Thymus (tissue), 11 donors: Measurements from ENCODE around the gene TMEM181. TPM values are rescaled to one million over a fixed set of nuclear protein-coding genes. Genes with fewer than 3 reads are reported as not detected.
"Not testable (repeated sequence)": the region's sequence is repeated elsewhere in the genome, so short reads cannot be mapped to it uniquely, and the experiment has no call there.

Source experiments
- DNase-seq, 9 donors: peaks; one replicate each; pipeline ENCODE4 v3.0.0-alpha.2; 2013; ENCODE audit warnings: low spot score in 9 of 9, low read depth in 6 of 9, missing footprints in 1 of 9
- H3K27ac ChIP-seq, 2 donors: one replicate each; pipeline ENCODE4 v1.5.1; 2013; ENCODE audit warnings: control low read depth in 1 of 2, low read depth in 1 of 2, low read length in 1 of 2, mild to moderate bottlenecking in 1 of 2, moderate library complexity in 1 of 2
- H3K27me3 ChIP-seq, 2 donors: one replicate each; pipeline ENCODE4 v1.5.1; 2013; ENCODE audit warnings: low read length in 1 of 2; ENCODE audit not compliant: control insufficient read depth in 2 of 2, insufficient read depth in 1 of 2
- H3K36me3 ChIP-seq, 2 donors: one replicate each; pipeline ENCODE4 v1.5.1; 2013; ENCODE audit warnings: low read length in 1 of 2, mild to moderate bottlenecking in 1 of 2, moderate library complexity in 1 of 2; ENCODE audit not compliant: control insufficient read depth in 2 of 2, insufficient read depth in 2 of 2
- H3K4me1 ChIP-seq, 2 donors: one replicate each; pipeline ENCODE4 v1.5.1; 2013; ENCODE audit warnings: low read length in 2 of 2; ENCODE audit not compliant: control insufficient read depth in 2 of 2, insufficient read depth in 2 of 2
- H3K4me3 ChIP-seq, 2 donors: one replicate each; pipeline ENCODE4 v1.5.1; 2013; ENCODE audit warnings: low read length in 2 of 2, control low read depth in 1 of 2, mild to moderate bottlenecking in 1 of 2
- H3K9me3 ChIP-seq, 2 donors: one replicate each; pipeline ENCODE4 v1.5.1; 2013; ENCODE audit warnings: low read length in 1 of 2, mild to moderate bottlenecking in 1 of 2; ENCODE audit not compliant: control insufficient read depth in 2 of 2, insufficient read depth in 1 of 2
- WGBS: extraction: QIAGEN DNeasy Blood & Tissue Kit; methylation state at CpG from one replicate; pipeline ENCODE4 v1.1.7; 2013; 5-methylcytosine and 5-hydroxymethylcytosine counted together
- polyA plus RNA-seq: library from polyadenylated mRNA; stranded (reverse); fragments of 200-250 nt; gene quantifications from one replicate; pipeline ENCODE4 v1.2.3, GENCODE V29; 2013
- total RNA-seq: library from RNA; stranded (reverse); fragments of 120-200 nt; gene quantifications from one replicate; pipeline ENCODE4 v1.2.4, GENCODE V29; 2013
- donor health status: healthy.

TMEM181 gene
- total and polyA plus RNA-seq, 2 donors, result 8.6 to 21.0 TPM

GRCh38 chr6:158672726-158673125 lies 112.8 kb downstream of the TMEM181 start:
- no peak overlapping the region for H3K27ac ChIP-seq
- H3K27me3 ChIP-seq, result no peaks in the 10 kb centered on the region
- no peak overlapping the region for H3K4me3 ChIP-seq
- peaks cover 15 to 28% of the 10 kb centered on the region in 2 donors for H3K36me3 ChIP-seq
- H3K9me3 ChIP-seq, result no peaks in the 10 kb centered on the region
- DNase-seq, result no peak
- H3K4me1 ChIP-seq, result peaks cover 6 to 14% of the 10 kb centered on the region in 2 donors
- WGBS, result 98% methylated on average over 6 of the region's 6 CpGs

- WGBS, result 96% methylated on average over 14 of the region's 14 CpGs
- H3K36me3 ChIP-seq, result peaks cover 6 to 17% of the 10 kb centered on the region in 2 donors
- no peak for DNase-seq
- no peak overlapping the region for H3K4me3 ChIP-seq
- H3K27ac ChIP-seq, result no peak overlapping the region
- H3K27me3 ChIP-seq, result no peaks in the 10 kb centered on the region
- H3K9me3 ChIP-seq, result no peaks in the 10 kb centered on the region
- peaks cover 0 to 2% of the 10 kb centered on the region in 2 donors for H3K4me1 ChIP-seq
These were observed 114.6 kb downstream of the TMEM181 start for GRCh38 chr6:158674342-158675131.

- WGBS, result 100% methylated on average over 3 of the region's 3 CpGs
- not testable (repeated sequence) for H3K9me3 ChIP-seq, H3K27ac ChIP-seq, DNase-seq, H3K4me1 ChIP-seq, H3K27me3 ChIP-seq, H3K4me3 ChIP-seq
- peaks cover 5 to 23% of the 10 kb centered on the region in 2 donors for H3K36me3 ChIP-seq
These were observed 117.2 kb downstream of the TMEM181 start for GRCh38 chr6:158677094-158677493.

GRCh38 chr6:158677906-158678578 lies 118.2 kb downstream of the TMEM181 start:
- no peak overlapping the region for H3K4me3 ChIP-seq
- no peak overlapping the region for H3K27ac ChIP-seq
- H3K27me3 ChIP-seq, result no peaks in the 10 kb centered on the region
- no peaks in the 10 kb centered on the region for H3K9me3 ChIP-seq
- 86% methylated on average over 11 of the region's 11 CpGs for WGBS
- H3K36me3 ChIP-seq, result peaks cover 7 to 20% of the 10 kb centered on the region in 2 donors
- peaks cover 0 to 2% of the 10 kb centered on the region in 2 donors for H3K4me1 ChIP-seq
- no peak for DNase-seq

- DNase-seq, result no peak
- Histone ChIP-seq H3K27ac (no peak overlapping the region), H3K4me1 (peaks cover 6 to 17% of the 10 kb centered on the region in 2 donors), H3K4me3 (no peak overlapping the region), H3K9me3 (no peaks in the 10 kb centered on the region), H3K36me3 (peaks cover 11 to 13% of the 10 kb centered on the region in 2 donors), H3K27me3 (no peaks in the 10 kb centered on the region)
- WGBS, result 96% methylated on average over 2 of the region's 2 CpGs
These were observed 120.1 kb downstream of the TMEM181 start for GRCh38 chr6:158680015-158680414.

- 95% methylated on average over 6 of the region's 6 CpGs for WGBS
- Histone ChIP-seq H3K4me1 (peaks cover 8 to 22% of the 10 kb centered on the region in 2 donors), H3K27ac (no peak overlapping the region), H3K36me3 (peaks cover 11 to 13% of the 10 kb centered on the region in 2 donors), H3K27me3 (no peaks in the 10 kb centered on the region), H3K9me3 (no peaks in the 10 kb centered on the region), H3K4me3 (no peak overlapping the region)
- DNase-seq, result no peak
These were observed 120.6 kb downstream of the TMEM181 start for GRCh38 chr6:158680481-158680880.

GRCh38 chr6:158684311-158684710 lies 124.4 kb downstream of the TMEM181 start:
- Histone ChIP-seq H3K4me1 (peaks cover 28 to 47% of the 10 kb centered on the region in 2 donors), H3K27ac (peak overlapping the region in 1 of 2 donors; percentile 24), H3K4me3 (no peak overlapping the region), H3K36me3 (peaks cover 14 to 23% of the 10 kb centered on the region in 2 donors), H3K9me3 (peaks cover 0 to 5% of the 10 kb centered on the region in 2 donors), H3K27me3 (no peaks in the 10 kb centered on the region)
- DNase-seq, result peak in 1 of 9 donors; percentile 44
- WGBS, result 29% methylated on average over 5 of the region's 5 CpGs

GRCh38 chr6:158684745-158685324 lies 124.9 kb downstream of the TMEM181 start:
- no peak overlapping the region for H3K4me3 ChIP-seq
- peaks cover 0 to 5% of the 10 kb centered on the region in 2 donors for H3K9me3 ChIP-seq
- H3K27ac ChIP-seq, result peak overlapping the region in 1 of 2 donors; percentile 27
- WGBS, result 61% methylated on average over 5 of the region's 5 CpGs
- H3K27me3 ChIP-seq, result no peaks in the 10 kb centered on the region
- peak in 1 of 9 donors; percentile 52 for DNase-seq
- H3K4me1 ChIP-seq, result peaks cover 28 to 47% of the 10 kb centered on the region in 2 donors
- peaks cover 17 to 23% of the 10 kb centered on the region in 2 donors for H3K36me3 ChIP-seq
